Tibial artery (tissue), 4 donors: ENCODE measurements around the gene ZNF552.

Experiments
- DNase-seq, 2 donors: peaks; one replicate each; pipeline ENCODE4 v3.0.0-alpha.2; 2019
- H3K27ac ChIP-seq, 2 donors: fragments of 200-600 bp; sonication (generic) in 1 of 2; 1 replicate in 1 of 2; 2 replicates in 1 of 2; pipeline ENCODE4 v1.5.1; 2018 to 2019; ENCODE audit warnings: mild to moderate bottlenecking in 1 of 2
- H3K27me3 ChIP-seq, 2 donors: fragments of 200-600 bp; sonication (generic) in 1 of 2; one replicate each; pipeline versions ENCODE4 v1.5.1 to v1.6.0; 2016 to 2019
- H3K36me3 ChIP-seq, 3 donors: fragments of 200-600 bp; sonication (generic) in 2 of 3; one replicate each; pipeline ENCODE4 v1.5.1; 2016 to 2019; ENCODE audit warnings: mild to moderate bottlenecking in 2 of 3
- H3K4me1 ChIP-seq, 4 donors: fragments of 200-600 bp; sonication (generic) in 2 of 4; 1 replicate in 3 of 4; 2 replicates in 1 of 4; pipeline ENCODE4 v1.5.1; 2016 to 2019
- H3K4me3 ChIP-seq, 2 donors: fragments of 200-600 bp; sonication (generic) in 1 of 2; 1 replicate in 1 of 2; 2 replicates in 1 of 2; pipeline ENCODE4 v1.5.1; 2018 to 2019; ENCODE audit warnings: mild to moderate bottlenecking in 2 of 2
- H3K9me3 ChIP-seq, 3 donors: fragments of 200-600 bp; sonication (generic) in 1 of 3; one replicate each; pipeline ENCODE4 v1.5.1; 2016 to 2019
- intact Hi-C: fragments of 100-400 bp; cut with DNase I; formaldehyde crosslinking; loops from one replicate; pipeline ENCODE4 v1.15.0; 2023; ENCODE audit warnings: low total_unique reads
- TF ChIP-seq, protein P1 (sequence below), 2 experiments: fragments of 200-600 bp in 1 of 2; fragments of 450-650 bp in 1 of 2; IDR thresholded peaks; one replicate each; pipeline ENCODE4 v1.5.1; 2017 to 2019; ENCODE audit warnings: antibody characterized with exemption in 2 of 2, mild to moderate bottlenecking in 1 of 2, moderate library complexity in 1 of 2

ZNF552 gene

DNA sequence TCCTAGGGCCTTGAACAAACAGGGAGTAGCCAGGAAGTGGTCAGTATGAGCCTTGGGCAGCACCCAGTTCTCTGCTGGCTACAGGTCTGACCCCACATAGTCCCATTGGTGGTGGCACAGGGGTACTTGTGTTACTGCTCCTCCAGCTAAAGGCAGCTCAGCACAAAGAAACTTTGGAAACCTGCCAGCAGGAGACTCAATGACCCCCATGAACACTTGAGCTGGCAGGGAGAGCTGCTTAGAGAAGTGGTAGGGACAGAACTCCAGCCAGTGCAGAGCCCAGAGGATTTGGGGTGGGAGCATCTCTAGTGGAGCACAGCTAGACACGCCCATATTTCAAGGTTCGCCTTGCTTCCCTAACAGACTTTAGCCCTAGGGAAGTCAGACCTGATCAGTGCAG is 55.6 kb downstream of the ZNF552 start:
- no peaks in the 10 kb centered on the region for H3K27me3 ChIP-seq
- H3K4me1 ChIP-seq, result no peaks in the 10 kb centered on the region
- peaks cover 9 to 100% (median 85%) of the 10 kb centered on the region in 3 donors for H3K9me3 ChIP-seq
- no peak for DNase-seq
- intact Hi-C loops, result no loop called here
- H3K36me3 ChIP-seq, result peaks cover 99 to 100% (median 99%) of the 10 kb centered on the region in 3 donors
- TF ChIP-seq, protein P1, sequence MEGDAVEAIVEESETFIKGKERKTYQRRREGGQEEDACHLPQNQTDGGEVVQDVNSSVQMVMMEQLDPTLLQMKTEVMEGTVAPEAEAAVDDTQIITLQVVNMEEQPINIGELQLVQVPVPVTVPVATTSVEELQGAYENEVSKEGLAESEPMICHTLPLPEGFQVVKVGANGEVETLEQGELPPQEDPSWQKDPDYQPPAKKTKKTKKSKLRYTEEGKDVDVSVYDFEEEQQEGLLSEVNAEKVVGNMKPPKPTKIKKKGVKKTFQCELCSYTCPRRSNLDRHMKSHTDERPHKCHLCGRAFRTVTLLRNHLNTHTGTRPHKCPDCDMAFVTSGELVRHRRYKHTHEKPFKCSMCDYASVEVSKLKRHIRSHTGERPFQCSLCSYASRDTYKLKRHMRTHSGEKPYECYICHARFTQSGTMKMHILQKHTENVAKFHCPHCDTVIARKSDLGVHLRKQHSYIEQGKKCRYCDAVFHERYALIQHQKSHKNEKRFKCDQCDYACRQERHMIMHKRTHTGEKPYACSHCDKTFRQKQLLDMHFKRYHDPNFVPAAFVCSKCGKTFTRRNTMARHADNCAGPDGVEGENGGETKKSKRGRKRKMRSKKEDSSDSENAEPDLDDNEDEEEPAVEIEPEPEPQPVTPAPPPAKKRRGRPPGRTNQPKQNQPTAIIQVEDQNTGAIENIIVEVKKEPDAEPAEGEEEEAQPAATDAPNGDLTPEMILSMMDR (IDR thresholded peaks at IDR 0.05), result no peak
- H3K4me3 ChIP-seq, result no peak overlapping the region
- no peak overlapping the region for H3K27ac ChIP-seq

DNA sequence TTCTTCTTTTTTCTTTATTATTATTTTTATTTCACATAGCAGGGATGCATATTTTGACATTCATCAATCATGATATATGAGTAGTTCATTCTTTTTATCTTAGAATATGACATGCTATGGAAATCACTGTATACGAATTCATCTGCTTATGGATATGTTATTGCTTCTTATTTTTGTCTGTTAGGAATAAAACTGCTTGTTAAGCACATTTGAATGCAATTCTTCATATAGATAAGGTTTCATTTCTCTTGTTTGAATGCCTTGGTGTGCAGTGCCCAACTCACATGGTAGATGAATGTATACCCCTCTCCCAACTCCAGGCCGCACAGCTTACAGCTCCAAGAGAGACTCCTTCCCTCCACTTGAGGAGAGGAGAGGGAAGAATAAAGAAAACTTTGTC is 56.8 kb downstream of the ZNF552 start:
- Histone ChIP-seq H3K36me3 (peaks cover 99 to 100% (median 100%) of the 10 kb centered on the region in 3 donors), H3K4me1 (no peaks in the 10 kb centered on the region), H3K4me3 (no peak overlapping the region), H3K27ac (no peak overlapping the region), H3K9me3 (peaks cover 9 to 100% (median 88%) of the 10 kb centered on the region in 3 donors), H3K27me3 (no peaks in the 10 kb centered on the region)
- intact Hi-C loops, result no loop called here
- DNase-seq, result no peak
- TF ChIP-seq, protein P1 (IDR thresholded peaks at IDR 0.05), result no peak
